ENCODE results near the gene TBRG4.
"Not testable (repeated sequence)": the region's sequence is repeated elsewhere in the genome, so short reads cannot be mapped to it uniquely, and the experiment has no call there.

TBRG4 gene

GRCh38 chr7:45157286-45157652, 45.8 kb upstream of the TBRG4 start:
- H3K4me3 ChIP-seq = peak overlapping the region; percentile 66
- H3K27ac ChIP-seq = peak overlapping the region in 1 of 2 donors; percentile 62
- DNase-seq (ENCODE audit: low spot score) = peak; percentile 56
- TF ChIP-seq CTCF (IDR thresholded peaks at IDR 0.05) = no peak

- TF ChIP-seq CTCF (IDR thresholded peaks at IDR 0.05) = no peak
- Histone ChIP-seq H3K4me3 (peak overlapping the region; percentile 66), H3K27ac (no peak overlapping the region)
- peak; percentile 58 for DNase-seq (ENCODE audit: low spot score)
Observed at GRCh38 chr7:45156516-45157272, 45.2 kb upstream of the TBRG4 start.

- TF ChIP-seq CTCF (IDR thresholded peaks at IDR 0.05) = no peak
- no peak overlapping the region for H3K27ac ChIP-seq
- H3K4me3 ChIP-seq = no peak overlapping the region
- peak; percentile 59 for DNase-seq (ENCODE audit: low spot score)
Observed at GRCh38 chr7:45155941-45156340, 44.4 kb upstream of the TBRG4 start.

- no peak overlapping the region for H3K27ac ChIP-seq
- peak; percentile 49 for DNase-seq (ENCODE audit: low spot score)
- no peak for TF ChIP-seq CTCF (IDR thresholded peaks at IDR 0.05)
- H3K4me3 ChIP-seq = no peak overlapping the region
Observed at GRCh38 chr7:45155357-45155900, 43.9 kb upstream of the TBRG4 start.

- H3K27ac ChIP-seq; H3K4me3 ChIP-seq; DNase-seq (ENCODE audit: low spot score): not testable (repeated sequence)
Observed at GRCh38 chr7:45153861-45154260, 42.4 kb upstream of the TBRG4 start.

GRCh38 chr7:45153233-45153632, 41.7 kb upstream of the TBRG4 start:
- no peak overlapping the region for H3K27ac ChIP-seq
- TF ChIP-seq CTCF (IDR thresholded peaks at IDR 0.05) = no peak

GRCh38 chr7:45151967-45152366, 40.5 kb upstream of the TBRG4 start:
- H3K27ac ChIP-seq = no peak overlapping the region
- no peak for DNase-seq (ENCODE audit: low spot score)
- no peak for TF ChIP-seq CTCF (IDR thresholded peaks at IDR 0.05)
- H3K4me3 ChIP-seq = no peak overlapping the region

More at GRCh38 chr7:45153233-45153632, 41.7 kb upstream of the TBRG4 start:
- no peak for DNase-seq (ENCODE audit: low spot score)
- H3K4me3 ChIP-seq = no peak overlapping the region

All from coronary artery (tissue), 2 donors.